HepG2 (cell line): ENCODE results near the gene IER5L. TPM values are rescaled to one million over a fixed set of nuclear protein-coding genes. Genes with fewer than 3 reads are reported as not detected.
A peak's percentile ranks its signal among the peaks of the same experiment; 100 is the strongest.

Experiments used
- AHDC1 ChIP-seq: sonication (generic); formaldehyde crosslinking; IDR thresholded peaks from 2 replicates; pipeline ENCODE4 v1.5.1; 2020; ENCODE audit warnings: mild to moderate bottlenecking, missing genetic modification reagents, borderline replicate concordance
- ARID3A ChIP-seq: IDR thresholded peaks from 2 replicates; pipeline ENCODE4 v1.6.1; 2012; ENCODE audit warnings: low read depth, low read length, improper control_type of control experiment
- CENPX ChIP-seq: sonication (generic); formaldehyde crosslinking; IDR thresholded peaks from 2 replicates; pipeline ENCODE4 v1.9.0; 2021; ENCODE audit warnings: mild to moderate bottlenecking, missing genetic modification reagents, moderate library complexity
- FOXJ3 ChIP-seq: sonication (generic); formaldehyde crosslinking; IDR thresholded peaks from 2 replicates; pipeline ENCODE4 v1.4.0; 2020; ENCODE audit warnings: missing genetic modification reagents, mild to moderate bottlenecking, borderline replicate concordance
- HMGXB3 ChIP-seq: sonication (generic); formaldehyde crosslinking; IDR thresholded peaks from 2 replicates; pipeline ENCODE4 v1.4.0; 2020; ENCODE audit warnings: missing genetic modification reagents, borderline replicate concordance
- KMT2A ChIP-seq: sonication (generic); formaldehyde crosslinking; IDR thresholded peaks from 2 replicates; pipeline ENCODE4 v1.4.0; 2020; ENCODE audit warnings: missing genetic modification reagents
- STAG1 ChIP-seq: sonication (generic); formaldehyde crosslinking; IDR thresholded peaks from 2 replicates; pipeline ENCODE4 v1.4.0; 2020; ENCODE audit warnings: missing genetic modification reagents
- TMF1 ChIP-seq: sonication (generic); formaldehyde crosslinking; IDR thresholded peaks from 2 replicates; pipeline ENCODE4 v1.8.1; 2022; ENCODE audit warnings: low read depth, missing genetic modification reagents
- ZGPAT ChIP-seq: IDR thresholded peaks from 2 replicates; pipeline ENCODE4 v1.6.1; 2016; ENCODE audit warnings: mild to moderate bottlenecking
- polyA plus RNA-seq, 8 experiments: library from polyadenylated mRNA; depleted of rRNA in 3 of 8; stranded (reverse) in 7 of 8; unstranded in 1 of 8; fragments of >200 nt; fragmentation: Illumina TruSeq in 4 of 8; extraction: Trizol in 4 of 8; gene quantifications; 2 replicates each; pipeline versions ENCODE4 v1.2.1 to v1.2.3, GENCODE V29; 2011 to 2016; ENCODE audit warnings: low read depth in 4 of 8, missing spikeins in 1 of 8, mixed read lengths in 1 of 8; ENCODE audit not compliant: insufficient read depth in 1 of 8
- total RNA-seq, 5 experiments: library from RNA; depleted of rRNA; stranded (reverse); fragments of >200 nt; fragmentation: Illumina TruSeq; extraction: Trizol; gene quantifications; 2 replicates each; pipeline ENCODE4 v1.2.3, GENCODE V29; 2016; ENCODE audit warnings: low read depth in 1 of 5
- TF ChIP-seq, protein P1 (sequence below): sonication (generic); formaldehyde crosslinking; IDR thresholded peaks from 2 replicates; pipeline ENCODE4 v1.4.0; 2020; ENCODE audit warnings: missing genetic modification reagents

The IER5L gene
- total and polyA plus RNA-seq, 2 of the 13 experiments (the other 11 are each of a cell fraction or from before 2014, with no cell fraction given) = 1.8 to 3.3 TPM

DNA sequence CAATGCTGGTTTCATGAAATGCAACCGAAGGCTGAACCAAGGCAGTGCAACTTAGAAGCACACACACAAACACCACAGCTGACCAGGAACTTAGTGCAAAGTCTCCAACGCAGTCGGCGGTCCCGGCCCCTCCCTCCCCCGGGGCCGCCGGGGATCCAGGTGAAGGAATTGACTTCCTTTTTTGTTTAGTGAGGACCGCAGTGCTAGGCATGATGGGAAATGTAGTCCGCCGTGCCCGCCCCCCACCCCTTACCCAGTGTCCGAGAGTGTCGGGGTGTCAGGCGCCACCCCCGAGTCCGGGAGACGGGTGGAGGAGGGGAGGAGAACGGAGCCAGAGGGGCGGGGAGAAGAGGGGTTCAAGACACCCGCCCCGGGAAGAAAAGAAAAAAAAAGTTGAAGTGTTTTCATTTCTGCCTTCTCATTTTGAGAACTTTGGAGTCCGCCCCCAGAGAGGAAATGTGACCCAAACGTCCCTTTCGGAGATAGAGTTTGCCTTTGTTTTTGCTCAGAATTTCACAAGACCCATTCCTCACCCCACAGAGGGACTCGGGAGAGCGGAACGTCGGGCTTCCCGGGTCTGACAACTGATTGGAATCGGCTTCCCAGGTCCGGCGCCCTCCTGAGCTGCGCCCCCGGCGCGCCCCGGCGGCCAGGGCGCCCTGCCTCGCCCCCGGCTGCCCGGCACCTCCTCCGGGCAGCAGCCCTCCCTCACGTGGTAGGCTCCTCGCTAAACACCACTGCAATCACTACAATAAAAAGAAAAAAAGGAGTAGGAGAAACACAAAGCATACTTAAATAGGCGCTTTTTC, 2.0 kb downstream of the IER5L start (continued):
- TF ChIP-seq AHDC1 (CRISPR knock-in tag) = peak; percentile 52; the same call in 1 of the 2 replicates
- no peak for TF ChIP-seq ARID3A
- no peak for TF ChIP-seq CENPX (CRISPR knock-in tag)
- TF ChIP-seq ZGPAT (CRISPR knock-in tag) = no peak
- TF ChIP-seq TMF1 (CRISPR knock-in tag) = no peak
- TF ChIP-seq STAG1 (CRISPR knock-in tag) = no peak
- TF ChIP-seq, protein P1, sequence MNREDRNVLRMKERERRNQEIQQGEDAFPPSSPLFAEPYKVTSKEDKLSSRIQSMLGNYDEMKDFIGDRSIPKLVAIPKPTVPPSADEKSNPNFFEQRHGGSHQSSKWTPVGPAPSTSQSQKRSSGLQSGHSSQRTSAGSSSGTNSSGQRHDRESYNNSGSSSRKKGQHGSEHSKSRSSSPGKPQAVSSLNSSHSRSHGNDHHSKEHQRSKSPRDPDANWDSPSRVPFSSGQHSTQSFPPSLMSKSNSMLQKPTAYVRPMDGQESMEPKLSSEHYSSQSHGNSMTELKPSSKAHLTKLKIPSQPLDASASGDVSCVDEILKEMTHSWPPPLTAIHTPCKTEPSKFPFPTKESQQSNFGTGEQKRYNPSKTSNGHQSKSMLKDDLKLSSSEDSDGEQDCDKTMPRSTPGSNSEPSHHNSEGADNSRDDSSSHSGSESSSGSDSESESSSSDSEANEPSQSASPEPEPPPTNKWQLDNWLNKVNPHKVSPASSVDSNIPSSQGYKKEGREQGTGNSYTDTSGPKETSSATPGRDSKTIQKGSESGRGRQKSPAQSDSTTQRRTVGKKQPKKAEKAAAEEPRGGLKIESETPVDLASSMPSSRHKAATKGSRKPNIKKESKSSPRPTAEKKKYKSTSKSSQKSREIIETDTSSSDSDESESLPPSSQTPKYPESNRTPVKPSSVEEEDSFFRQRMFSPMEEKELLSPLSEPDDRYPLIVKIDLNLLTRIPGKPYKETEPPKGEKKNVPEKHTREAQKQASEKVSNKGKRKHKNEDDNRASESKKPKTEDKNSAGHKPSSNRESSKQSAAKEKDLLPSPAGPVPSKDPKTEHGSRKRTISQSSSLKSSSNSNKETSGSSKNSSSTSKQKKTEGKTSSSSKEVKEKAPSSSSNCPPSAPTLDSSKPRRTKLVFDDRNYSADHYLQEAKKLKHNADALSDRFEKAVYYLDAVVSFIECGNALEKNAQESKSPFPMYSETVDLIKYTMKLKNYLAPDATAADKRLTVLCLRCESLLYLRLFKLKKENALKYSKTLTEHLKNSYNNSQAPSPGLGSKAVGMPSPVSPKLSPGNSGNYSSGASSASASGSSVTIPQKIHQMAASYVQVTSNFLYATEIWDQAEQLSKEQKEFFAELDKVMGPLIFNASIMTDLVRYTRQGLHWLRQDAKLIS (CRISPR knock-in tag) = no peak
- TF ChIP-seq KMT2A (CRISPR knock-in tag) = no peak
- TF ChIP-seq FOXJ3 (CRISPR knock-in tag) = peak; percentile 50; the same call in 1 of the 2 replicates
- TF ChIP-seq HMGXB3 (CRISPR knock-in tag) = no peak
